Measurements from ENCODE around the gene LEMD3.

LEMD3 gene

GRCh38 chr12:65208964-65209654 lies 39.7 kb downstream of the LEMD3 start:
- no peak for DNase-seq

- no peak for DNase-seq
Observed at GRCh38 chr12:65209655-65210043, 40.3 kb downstream of the LEMD3 start.

DNA sequence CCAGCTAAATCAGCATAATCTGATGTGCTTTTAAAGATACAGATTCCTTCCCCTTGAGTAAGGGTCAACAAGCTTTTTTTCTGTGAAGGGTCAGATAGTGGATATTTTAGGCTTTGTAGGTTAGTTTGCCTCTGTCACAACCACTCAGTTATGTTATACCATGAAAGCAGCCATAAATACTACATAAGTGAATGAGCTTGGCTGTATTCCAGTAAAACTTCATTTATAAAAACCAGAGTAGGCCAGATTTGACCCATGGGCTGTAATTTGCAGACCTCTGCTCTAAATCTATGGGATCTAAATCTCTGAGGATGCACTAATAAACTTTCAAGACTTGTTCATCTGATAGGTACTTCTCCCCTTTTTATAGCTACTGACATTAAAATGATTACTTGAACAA lies 47.7 kb downstream of the LEMD3 start:
- no peak for DNase-seq

DNA sequence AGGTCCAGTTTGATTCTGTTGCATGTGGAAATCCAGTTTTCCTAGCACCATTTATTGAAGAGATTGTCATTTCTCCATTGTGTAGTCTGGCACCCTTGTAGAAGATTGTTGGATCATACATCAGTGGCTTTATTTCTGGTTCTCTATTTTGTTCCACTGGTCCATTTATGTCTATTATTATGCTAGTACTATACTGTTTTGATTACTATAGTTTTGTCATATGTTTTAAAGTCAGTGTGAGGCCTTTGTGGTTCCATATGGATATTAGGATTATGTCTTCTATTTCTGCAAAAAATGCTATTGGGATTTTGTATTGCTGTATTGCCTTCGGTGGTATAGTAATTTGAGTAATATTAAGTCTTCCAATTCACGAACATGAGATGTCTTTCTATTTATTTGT lies 51.4 kb downstream of the LEMD3 start:
- DNase-seq = no peak

DNA sequence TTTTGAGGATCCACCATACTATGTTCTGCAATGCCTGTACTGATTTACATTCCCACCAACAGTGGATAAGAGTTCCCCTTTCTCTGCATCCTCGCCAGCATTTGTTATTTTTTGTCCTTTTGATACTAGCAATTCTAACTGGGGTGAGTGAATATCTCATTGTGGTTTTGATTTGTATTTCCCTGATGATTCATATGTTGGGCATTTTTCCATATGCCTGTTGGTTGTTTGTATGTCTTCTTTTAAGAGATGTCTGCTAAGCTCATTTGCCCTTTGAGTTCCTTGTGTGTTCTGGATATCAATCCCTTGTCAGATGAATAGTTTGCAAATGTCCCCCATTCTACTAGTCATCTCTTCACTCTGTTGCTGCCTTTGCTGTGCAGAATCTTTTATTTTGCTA lies 60.1 kb downstream of the LEMD3 start:
- DNase-seq = no peak

GRCh38 chr12:65232476-65233077 lies 63.2 kb downstream of the LEMD3 start:
- peak; percentile 34 for DNase-seq

DNA sequence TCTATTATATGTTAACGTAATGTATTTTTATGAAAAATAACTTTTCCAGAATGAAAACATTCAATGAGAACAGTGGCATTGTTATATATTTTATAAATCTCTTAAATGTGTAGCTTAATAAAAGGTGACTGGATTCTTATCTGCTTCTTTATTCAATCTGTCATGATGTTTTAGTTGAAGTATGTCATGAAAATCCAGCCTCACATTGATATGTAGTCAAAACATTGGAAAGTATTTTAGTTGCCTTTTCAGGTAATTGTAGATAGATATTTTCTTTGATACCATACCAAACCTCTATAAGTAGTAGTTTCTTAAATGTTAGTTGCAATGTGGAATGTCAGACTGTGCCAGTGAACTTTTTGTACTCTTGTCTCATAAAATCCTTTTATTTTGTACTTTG lies 67.8 kb downstream of the LEMD3 start:
- DNase-seq = no peak

DNA sequence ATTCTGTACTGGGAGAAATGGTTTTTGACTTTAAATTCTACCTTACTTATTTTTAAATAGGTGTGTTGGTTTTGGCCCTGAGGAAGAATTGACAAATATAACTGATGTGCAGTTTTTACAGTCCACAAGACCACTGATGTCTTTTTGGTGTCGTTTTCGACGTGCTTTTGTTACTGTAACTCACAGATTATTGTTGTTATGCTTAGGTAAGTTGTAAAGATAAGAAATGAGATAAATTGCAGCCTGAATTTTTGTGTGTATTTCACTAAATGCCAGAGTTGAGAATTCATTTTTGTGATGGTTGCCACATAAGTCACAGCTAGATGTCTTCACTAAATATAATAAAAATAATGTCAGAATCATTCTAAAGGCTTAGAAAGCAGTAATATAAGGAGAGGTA lies 69.2 kb downstream of the LEMD3 start:
- DNase-seq = no peak

DNA sequence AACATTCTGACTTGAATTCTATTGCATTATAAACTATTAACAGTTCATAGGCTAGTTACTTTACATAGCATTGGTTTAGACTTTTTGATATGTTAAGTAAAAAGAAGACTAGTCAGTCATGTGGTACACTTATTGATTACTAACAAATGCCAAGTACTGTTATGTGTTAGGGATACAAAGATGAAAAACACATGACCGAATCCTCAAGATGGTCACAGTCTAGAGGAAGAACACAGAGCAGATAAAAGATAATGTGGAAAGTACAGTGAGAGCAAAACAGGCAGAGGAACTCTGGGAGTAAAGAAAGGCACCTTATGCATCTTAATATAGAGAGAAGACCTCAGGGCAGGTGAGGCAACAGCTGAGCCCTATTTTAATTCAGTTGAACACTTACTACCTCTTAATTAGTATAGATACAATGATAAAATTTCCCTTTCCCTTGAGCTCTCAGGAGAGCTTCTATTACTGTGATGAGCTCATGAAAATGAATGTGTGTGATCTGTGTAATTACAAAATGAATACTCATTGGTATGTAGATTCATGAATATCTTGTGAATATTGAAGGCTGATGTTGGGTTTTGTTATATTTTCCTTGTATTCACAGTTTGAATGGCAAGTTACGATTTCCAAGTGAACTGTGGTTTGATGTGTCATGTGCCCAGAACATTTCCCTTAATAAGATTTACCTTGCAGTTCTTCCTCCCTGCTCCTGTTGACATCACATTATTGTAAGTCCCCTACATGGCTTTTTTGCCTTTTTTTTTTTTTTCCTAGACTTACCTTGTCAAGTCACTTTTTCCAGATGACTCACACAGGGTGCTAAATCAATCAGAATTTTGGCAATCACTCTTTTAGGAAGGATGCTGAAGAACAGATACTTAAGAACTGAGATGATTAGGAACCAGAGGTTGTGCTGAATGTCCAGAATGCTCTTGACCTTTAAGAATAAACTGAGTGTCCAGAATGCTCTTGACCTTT lies 79.6 kb downstream of the LEMD3 start:
- DNase-seq = no peak

- DNase-seq = no peak
Observed at GRCh38 chr12:65252515-65252914, 83.1 kb downstream of the LEMD3 start.

GRCh38 chr12:65257986-65258385 lies 88.6 kb downstream of the LEMD3 start:
- DNase-seq = no peak

GRCh38 chr12:65259501-65259900 lies 90.1 kb downstream of the LEMD3 start:
- no peak for DNase-seq

- no peak for DNase-seq
Observed at GRCh38 chr12:65263777-65264176, 94.4 kb downstream of the LEMD3 start.

DNA sequence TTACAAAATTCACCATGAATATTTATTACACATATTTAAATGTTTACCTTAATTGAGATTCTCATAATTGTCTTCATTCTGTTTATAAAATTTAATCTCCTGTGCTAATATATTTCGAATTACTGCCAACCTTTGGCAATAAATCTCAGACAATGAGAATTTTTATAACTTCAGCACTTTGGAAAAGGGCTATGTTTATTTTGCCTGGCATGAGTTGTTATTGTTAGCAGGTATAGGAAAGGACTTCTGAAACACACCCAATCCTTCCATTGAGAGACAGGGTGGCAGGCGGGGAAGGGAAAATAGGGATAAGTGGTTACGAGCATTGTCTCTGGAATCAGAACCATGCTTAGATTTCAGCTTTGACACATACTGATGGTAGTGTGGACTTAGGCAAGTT lies 97.0 kb downstream of the LEMD3 start:
- no peak for DNase-seq

GRCh38 chr12:65269603-65270002 lies 100.2 kb downstream of the LEMD3 start:
- DNase-seq = no peak

DNA sequence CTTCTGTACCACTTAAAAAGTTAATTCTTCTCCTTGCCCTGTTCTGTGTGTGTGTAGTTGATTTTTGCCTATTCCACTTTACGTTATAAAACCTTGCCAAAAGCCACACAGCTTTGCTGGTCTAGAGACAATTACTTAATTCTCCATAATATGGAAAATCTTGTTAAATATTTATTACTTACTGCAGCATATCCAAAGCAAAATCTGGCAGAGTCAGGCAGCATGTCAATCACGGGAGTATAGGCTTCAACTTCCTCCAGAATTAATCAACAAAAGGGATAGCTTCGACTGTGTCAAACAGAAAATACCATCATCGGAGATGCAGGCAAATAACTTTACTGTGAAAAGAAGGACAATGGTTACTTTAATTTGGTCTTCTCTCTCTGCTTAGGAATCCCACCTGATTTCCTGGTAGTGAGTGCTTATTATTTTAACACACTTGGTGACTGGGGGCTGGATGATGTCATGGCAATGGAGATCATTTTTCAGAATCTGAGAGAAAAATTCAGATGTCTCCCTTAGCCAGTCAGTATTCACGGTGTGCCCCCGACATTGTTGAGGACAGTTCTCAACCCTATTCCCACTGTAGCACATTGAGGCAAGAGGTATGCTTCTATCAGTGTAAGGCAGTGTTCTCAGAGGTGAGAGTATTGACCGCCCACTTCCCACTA lies 105.4 kb downstream of the LEMD3 start:
- DNase-seq = no peak

- DNase-seq = no peak
Observed at GRCh38 chr12:65275627-65276026, 106.2 kb downstream of the LEMD3 start.

GRCh38 chr12:65276916-65277530 lies 107.6 kb downstream of the LEMD3 start:
- DNase-seq = no peak

DNA sequence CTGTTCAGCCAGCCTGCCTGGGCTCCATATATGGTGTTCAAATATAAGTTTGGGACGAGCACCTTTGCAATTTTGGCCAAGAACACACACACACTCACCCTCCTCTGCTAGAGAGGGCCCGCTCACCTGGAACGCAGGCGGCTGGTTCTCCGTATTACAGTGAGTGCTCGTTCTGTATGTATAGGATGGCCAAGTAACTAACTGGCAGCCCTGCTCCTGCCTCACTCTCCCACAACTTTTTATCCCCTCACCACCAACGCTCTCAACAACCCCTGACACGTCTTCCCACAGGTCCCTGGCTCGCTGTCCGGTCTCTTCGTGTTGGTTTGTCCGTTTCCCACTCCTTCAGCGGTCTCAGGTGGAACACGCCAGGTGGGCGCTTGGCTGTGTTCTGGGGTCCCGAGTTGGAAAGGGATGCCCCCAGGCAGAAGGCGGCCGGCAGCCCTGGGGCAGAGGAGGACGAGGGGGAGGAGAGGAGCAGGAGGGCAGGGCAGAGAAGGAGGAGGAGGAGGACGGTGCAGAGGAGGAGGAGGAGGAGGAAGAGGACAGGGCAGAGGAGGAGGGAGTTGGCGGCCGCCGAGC lies 108.7 kb downstream of the LEMD3 start:
- no peak for DNase-seq

DNA sequence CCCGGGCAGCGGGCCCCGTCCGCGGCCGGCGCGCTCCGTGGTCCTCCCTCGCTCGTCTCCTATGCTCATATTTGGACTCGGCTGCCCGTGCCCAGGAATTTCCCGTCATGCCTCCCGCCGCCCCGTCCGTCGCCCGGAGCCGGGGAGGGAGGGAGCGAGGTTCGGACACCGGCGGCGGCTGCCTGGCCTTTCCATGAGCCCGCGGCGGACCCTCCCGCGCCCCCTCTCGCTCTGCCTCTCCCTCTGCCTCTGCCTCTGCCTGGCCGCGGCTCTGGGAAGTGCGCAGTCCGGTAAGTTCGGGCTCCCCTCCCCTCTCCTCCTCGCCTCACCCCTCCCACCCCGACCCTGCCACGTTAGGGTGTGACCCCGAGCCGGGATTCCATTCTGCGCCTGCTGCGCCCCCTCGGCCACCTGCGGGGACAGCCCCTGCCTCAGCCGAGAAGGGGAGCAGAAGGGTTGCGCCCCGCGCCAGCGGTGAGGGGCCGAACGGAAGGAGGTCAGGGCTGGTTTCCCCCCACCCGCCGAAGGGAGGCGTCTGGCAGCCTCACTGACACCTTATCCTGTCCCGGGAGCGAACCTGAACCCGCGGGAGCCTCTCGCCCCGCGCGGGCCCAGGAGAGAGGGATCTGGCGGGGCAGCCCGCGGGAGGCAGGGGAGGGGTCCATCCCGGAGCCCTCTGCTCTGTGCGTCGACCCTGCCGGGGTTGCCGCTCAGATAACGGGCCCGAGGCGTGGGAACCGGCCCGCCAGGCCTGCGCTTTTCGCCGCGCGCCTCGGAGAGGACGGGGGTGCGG lies 109.4 kb downstream of the LEMD3 start, which contains the start of gene MSRB3:
Gene MSRB3, plus strand, starts transcription at position 108 of the 793 bp plus-strand sequence. CDS start 29,897 bp downstream, outside the sequence.
- DNase-seq = peak; percentile 9

- DNase-seq = no peak
Observed at GRCh38 chr12:65279369-65280112, 110.2 kb downstream of the LEMD3 start.

Measured in CD4-positive, alpha-beta T cell treated with Interleukin-12 subunit alpha and Interleukin-12 subunit beta, for 1 hour (primary cell).